Mucosa of gallbladder (tissue), 1 donor: ENCODE data around the gene DNASE1L1. TPM values are rescaled to one million over a fixed set of nuclear protein-coding genes. Genes with fewer than 3 reads are reported as not detected.

ENCODE experiments used
- DNase-seq: peaks from one replicate; pipeline ENCODE4 v3.0.0-alpha.2; 2020; ENCODE audit warnings: low spot score
- total RNA-seq: library from RNA; stranded (reverse); gene quantifications from one replicate; pipeline ENCODE4 v1.2.1, GENCODE V29; 2021
- donor health status: DM: no; HTN: no; CAD: no.

The DNASE1L1 gene
- total RNA-seq, 1 donor from 2014 or later, result 28.2 TPM

GRCh38 chrX:154367474-154368308 is 41.4 kb downstream of the DNASE1L1 start:
- no peak for DNase-seq

- DNase-seq, result no peak
Measured at GRCh38 chrX:154366666-154367055, 42.4 kb downstream of the DNASE1L1 start.

GRCh38 chrX:154365997-154366665 is 42.9 kb downstream of the DNASE1L1 start:
- no peak for DNase-seq

- DNase-seq, result no peak
Measured at GRCh38 chrX:154365052-154365600, 43.9 kb downstream of the DNASE1L1 start.

- DNase-seq, result no peak
Measured at GRCh38 chrX:154363706-154364439, 45.2 kb downstream of the DNASE1L1 start.

GRCh38 chrX:154362085-154362742 is 46.8 kb downstream of the DNASE1L1 start:
- DNase-seq, result no peak

DNA sequence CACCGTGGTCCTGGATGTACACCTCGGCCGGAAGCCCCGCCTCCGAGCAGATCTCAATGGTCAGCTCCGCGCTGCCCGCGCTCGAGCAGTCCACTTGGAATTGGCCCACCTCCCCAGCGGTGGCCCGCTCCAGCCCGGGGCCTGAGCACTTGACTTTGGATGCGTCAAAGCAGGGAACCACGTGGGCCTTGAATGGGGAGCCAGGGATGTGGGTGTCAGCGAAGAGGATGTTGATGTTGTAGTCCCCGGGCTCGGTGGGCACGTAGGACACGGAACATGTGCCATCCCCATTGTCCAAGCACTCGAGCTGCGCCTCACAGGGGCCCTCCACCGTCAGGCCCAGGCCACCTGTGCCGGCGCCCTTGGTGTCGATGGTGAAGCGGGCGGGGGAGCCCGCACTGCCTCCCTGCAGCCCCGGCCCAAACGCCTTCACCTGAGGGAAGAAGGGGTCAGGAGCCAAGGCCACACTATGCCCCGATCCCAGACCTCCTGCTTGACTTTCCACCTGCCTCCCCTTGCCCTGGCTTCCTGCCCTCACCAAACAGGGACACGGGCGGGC is 48.8 kb downstream of the DNASE1L1 start:
- DNase-seq, result no peak

GRCh38 chrX:154359362-154360154 is 49.5 kb downstream of the DNASE1L1 start:
- no peak for DNase-seq

DNA sequence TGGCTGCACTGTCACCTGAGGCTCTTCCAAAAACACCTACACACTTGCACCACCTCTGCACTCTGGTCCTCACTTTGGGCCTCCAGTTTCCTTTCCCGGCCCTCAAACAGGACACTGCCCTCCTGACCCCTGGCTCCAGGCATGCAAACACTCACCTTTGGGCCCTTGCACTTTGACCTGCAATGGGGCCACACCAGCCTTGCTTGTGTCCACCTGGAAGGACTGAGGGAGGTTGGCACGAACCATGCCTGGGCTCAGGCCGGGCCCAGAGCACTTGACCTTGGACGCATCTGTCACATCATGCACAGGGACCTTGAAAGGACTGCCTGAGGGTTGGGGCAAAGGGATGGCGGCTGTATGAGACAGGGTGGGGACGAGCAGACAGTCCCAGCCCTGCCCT is 50.2 kb downstream of the DNASE1L1 start:
- DNase-seq, result no peak

GRCh38 chrX:154358011-154358410 is 51.0 kb downstream of the DNASE1L1 start:
- DNase-seq, result no peak

- no peak for DNase-seq
Measured at GRCh38 chrX:154357205-154357604, 51.8 kb downstream of the DNASE1L1 start.

DNA sequence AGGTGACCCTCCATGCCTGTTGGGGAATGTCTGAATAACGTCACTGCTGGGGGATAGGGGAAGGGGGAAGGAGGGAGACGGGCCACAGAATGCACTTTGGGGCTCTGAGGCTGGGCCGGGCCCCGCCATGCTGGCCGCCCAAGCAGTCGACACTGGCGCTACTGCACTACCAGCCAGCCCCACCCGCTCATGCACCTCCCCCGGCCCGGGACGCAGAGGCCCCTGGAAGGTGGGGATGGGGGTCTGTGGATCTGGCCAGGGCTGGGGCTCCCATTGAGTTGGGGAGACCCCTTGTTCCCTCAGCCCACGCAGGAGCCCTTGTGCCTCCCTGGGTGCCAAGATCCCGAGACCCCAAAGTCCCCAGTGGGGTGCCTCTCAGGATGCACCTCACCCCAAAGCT is 52.5 kb downstream of the DNASE1L1 start:
- no peak for DNase-seq

GRCh38 chrX:154355776-154356140 is 53.3 kb downstream of the DNASE1L1 start:
- no peak for DNase-seq

GRCh38 chrX:154355094-154355775 is 53.8 kb downstream of the DNASE1L1 start:
- DNase-seq, result no peak

DNA sequence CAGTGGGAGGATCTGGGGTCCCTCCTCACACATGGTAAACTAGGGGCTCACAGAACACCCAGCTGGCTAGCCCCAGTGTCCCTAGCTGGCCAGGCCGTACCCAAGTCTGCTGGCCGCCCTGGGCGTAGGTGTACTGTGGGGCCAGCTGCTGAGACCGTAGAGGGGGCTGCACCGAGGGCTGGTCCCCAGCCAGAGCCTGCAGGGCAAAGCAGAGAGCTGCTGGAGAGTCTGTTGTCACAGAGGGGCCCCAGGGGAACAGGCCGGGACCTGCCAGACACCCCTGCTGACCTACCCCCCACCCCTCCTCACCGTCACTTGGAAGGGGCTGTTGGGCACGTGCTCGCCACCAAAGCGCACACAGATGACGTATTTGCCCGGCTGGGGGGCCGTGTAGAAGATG is 54.5 kb downstream of the DNASE1L1 start:
- DNase-seq, result no peak

DNA sequence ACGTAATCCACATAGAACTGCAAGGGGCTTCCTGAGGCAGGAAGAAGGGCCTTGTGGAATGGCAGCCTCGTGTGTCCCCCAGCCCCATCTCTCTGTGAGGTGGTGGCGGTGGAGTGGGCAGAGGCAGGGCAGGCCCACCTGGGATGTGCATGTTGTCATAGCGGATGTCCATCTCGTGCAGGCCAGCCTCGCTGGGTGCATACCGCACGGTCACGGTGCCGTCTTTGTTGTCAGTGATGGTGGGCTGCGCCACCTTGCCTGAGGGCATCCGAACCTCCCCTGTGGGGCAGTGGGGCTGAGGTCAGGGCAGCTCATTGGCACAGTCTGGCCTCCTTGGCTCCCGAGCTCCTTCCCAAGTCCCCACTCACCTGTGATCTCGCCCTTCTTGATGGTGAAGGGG is 55.0 kb downstream of the DNASE1L1 start:
- no peak for DNase-seq

DNA sequence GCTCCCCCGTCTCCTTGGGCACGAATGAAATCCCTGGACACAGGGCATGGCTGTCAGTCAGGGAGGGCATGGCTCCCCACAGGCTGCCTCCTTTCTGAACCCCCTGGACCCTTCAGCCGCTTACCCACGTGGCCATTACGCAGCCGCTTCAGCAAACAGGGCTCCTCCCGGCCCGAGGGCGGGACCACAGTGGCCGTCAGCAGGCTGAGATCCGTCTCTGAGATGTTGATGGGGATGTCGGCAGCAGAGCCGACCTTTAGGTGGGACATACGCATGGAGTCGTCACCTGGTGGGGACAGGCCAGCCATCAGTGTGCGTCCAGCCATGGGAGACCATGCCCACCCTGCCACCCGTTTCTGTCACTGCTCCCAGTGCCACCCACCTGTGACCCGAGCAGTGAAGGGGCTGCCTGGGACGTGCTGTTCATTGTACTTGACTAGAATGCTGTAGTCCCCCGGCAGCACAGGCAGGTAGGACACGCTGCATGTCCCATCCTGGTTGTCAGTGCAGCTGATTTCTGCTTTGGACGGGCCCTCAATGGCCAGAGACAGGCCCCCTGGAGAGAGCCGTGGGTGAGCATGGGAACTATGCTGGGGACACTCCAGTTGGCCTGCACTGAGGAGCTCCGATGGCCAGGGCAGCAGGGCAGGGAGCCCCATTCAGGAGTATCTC is 55.7 kb downstream of the DNASE1L1 start:
- no peak for DNase-seq

- no peak for DNase-seq
Measured at GRCh38 chrX:154352466-154352865, 56.6 kb downstream of the DNASE1L1 start.

DNA sequence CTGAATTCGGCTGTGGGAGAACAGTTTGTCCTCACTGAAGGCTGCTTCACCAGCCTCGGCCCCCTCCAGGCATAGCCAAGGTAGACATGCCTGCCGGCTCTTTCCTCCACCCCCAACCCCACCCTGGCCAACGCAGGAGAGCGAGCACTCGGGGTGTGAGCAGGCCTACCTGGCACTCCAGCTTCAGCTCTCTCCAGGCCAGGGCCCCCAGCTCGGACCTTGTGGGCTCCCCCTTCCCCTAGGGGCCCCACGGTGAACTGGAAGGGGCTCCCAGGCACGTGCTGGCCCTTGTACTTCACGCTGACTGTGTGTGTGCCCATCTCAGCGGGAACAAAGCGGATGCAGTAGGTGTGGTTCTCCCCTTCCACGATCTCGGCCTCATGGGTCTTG is 57.0 kb downstream of the DNASE1L1 start:
- DNase-seq, result no peak
